Measurements from ENCODE around the gene CMTM2.

DNA sequence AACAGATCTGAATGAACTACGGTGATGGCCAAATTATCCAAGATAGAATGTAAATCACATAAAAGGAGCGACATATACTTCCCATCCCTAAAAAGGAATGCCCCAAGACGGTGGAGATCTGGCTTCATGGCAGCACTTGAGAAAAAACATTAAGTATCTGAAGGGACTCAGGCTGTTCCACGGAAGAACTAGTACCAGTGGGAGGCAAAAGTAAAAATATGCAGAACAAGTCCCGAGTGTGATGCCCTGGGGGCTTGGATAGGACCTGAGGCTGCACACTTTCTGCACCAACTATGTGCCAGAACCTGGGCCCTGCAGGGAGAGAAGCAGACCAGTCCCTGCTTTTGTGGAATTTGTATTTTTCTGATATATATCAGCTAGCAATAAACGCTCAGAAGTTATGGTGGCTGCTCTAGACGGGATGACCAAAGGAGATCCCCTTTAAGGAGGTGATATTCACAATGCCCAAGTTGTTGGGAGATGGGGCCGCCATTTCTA is 27.4 kb upstream of the CMTM2 start:
- no peak for TF ChIP-seq CTCF (IDR thresholded peaks at IDR 0.05)
- no peak for TF ChIP-seq POLR2A (IDR thresholded peaks at IDR 0.05)

Measured in heart left ventricle (tissue), 13 donors.